Measurements from ENCODE around the gene SYF2. TPM values are rescaled to one million over a fixed set of nuclear protein-coding genes. Genes with fewer than 3 reads are reported as not detected.

The SYF2 gene
- total RNA-seq, 1 experiment from 2014 or later: 35.3 TPM

- H3K27ac Mint-ChIP-seq: no peak overlapping the region
- ATAC-seq (no peak), DNase-seq (ENCODE audit: low spot score) (no peak)
- no peaks in the 10 kb centered on the region for H3K9me3 Mint-ChIP-seq
- H3K4me1 Mint-ChIP-seq: peaks cover 22% of the 10 kb centered on the region
- no peaks in the 10 kb centered on the region for H3K27me3 Mint-ChIP-seq (ENCODE audit: low read depth)
- ChIA-PET POLR2A (no interaction called here), CTCF (interaction anchor here (1.5 to 1.8 kb wide), 3 partner anchors 8 to 81 kb away, joined by 3 to 7 read pairs (median 5); no protein-coding TSS in a partner anchor)
- H3K4me3 Mint-ChIP-seq: no peak overlapping the region
- no peaks in the 10 kb centered on the region for H3K36me3 Mint-ChIP-seq
- no peak for TF ChIP-seq PREB (CRISPR knock-in tag; IDR thresholded peaks at IDR 0.05; ENCODE audit: borderline replicate concordance)
These were observed 34.2 kb downstream of the SYF2 start for GRCh38 chr1:25197982-25198662.

- DNase-seq (ENCODE audit: low spot score) (no peak), ATAC-seq (no peak)
- no peak for TF ChIP-seq ZNF263 (CRISPR knock-in tag; IDR thresholded peaks at IDR 0.05; ENCODE audit: low read depth)
- ChIA-PET CTCF (interaction anchor here (1.3 to 3.4 kb wide), 3 partner anchors 8 to 235 kb away, joined by 3 to 14 read pairs (median 3); no protein-coding TSS in a partner anchor), POLR2A (interaction anchor here (0.5 kb wide), 1 partner anchor 244 kb away, joined by 3 read pairs; no protein-coding TSS in a partner anchor)
- Mint-ChIP-seq H3K4me3 (no peak overlapping the region), H3K27me3 (ENCODE audit: low read depth) (no peaks in the 10 kb centered on the region), H3K9me3 (no peaks in the 10 kb centered on the region), H3K27ac (no peak overlapping the region), H3K36me3 (no peaks in the 10 kb centered on the region), H3K4me1 (peaks cover 22% of the 10 kb centered on the region)
These were observed 34.9 kb downstream of the SYF2 start for GRCh38 chr1:25197235-25197975.

GRCh38 chr1:25196830-25197229 lies 35.5 kb downstream of the SYF2 start:
- no peak for ATAC-seq
- CTCF ChIA-PET: interaction anchor here (1.3 to 3.4 kb wide), 2 partner anchors 9 to 234 kb away, joined by 3 to 14 read pairs; no protein-coding TSS in a partner anchor
- H3K36me3 Mint-ChIP-seq: no peaks in the 10 kb centered on the region
- TF ChIP-seq ZNF281 (CRISPR knock-in tag; IDR thresholded peaks at IDR 0.05): no peak
- no peak for TF ChIP-seq FOXP1 (CRISPR knock-in tag; IDR thresholded peaks at IDR 0.05; ENCODE audit: borderline replicate concordance)
- no peak for TF ChIP-seq TEAD4 (CRISPR knock-in tag; IDR thresholded peaks at IDR 0.05)
- TF ChIP-seq NR3C1 (CRISPR knock-in tag; conservative IDR thresholded peaks at IDR 0.05; ENCODE audit: low read depth): no peak
- TF ChIP-seq ZNF416 (CRISPR knock-in tag; IDR thresholded peaks at IDR 0.05): no peak
- no peak for TF ChIP-seq HMGXB4 (CRISPR knock-in tag; IDR thresholded peaks at IDR 0.05)
- TF ChIP-seq CTCF (IDR thresholded peaks at IDR 0.05): no peak
- no peak for TF ChIP-seq GRHL2 (CRISPR knock-in tag; IDR thresholded peaks at IDR 0.05; ENCODE audit: insufficient replicate concordance, severe bottlenecking)
- TF ChIP-seq ZNF121 (CRISPR knock-in tag; IDR thresholded peaks at IDR 0.05): no peak
- DNase-seq (ENCODE audit: low spot score): no peak
- H3K27ac Mint-ChIP-seq: no peak overlapping the region
- H3K9me3 Mint-ChIP-seq: no peaks in the 10 kb centered on the region
- POLR2A ChIA-PET: interaction anchor here (0.5 kb wide), 1 partner anchor 244 kb away, joined by 3 read pairs; no protein-coding TSS in a partner anchor
- H3K4me1 Mint-ChIP-seq: peaks cover 22% of the 10 kb centered on the region
- no peak overlapping the region for H3K4me3 Mint-ChIP-seq
- H3K27me3 Mint-ChIP-seq (ENCODE audit: low read depth): no peaks in the 10 kb centered on the region

Measured in WTC11 (cell line).